NCI-H510A treated with DMSO at 0.1 percent for 48 hours (cell line): ENCODE results near the gene TPCN2.
A peak's percentile ranks its signal among the peaks of the same experiment; 100 is the strongest.

Experiments used
- DNase-seq: peaks from one replicate; lab custom pipeline; 2025; lab: John Stamatoyannopoulos, UW

Gene TPCN2

GRCh38 chr11:69010964-69011623, 37.6 kb upstream of the TPCN2 start:
- peak; percentile 37 for DNase-seq

GRCh38 chr11:69011624-69012091, 37.1 kb upstream of the TPCN2 start:
- DNase-seq = no peak

- no peak for DNase-seq
Measured at GRCh38 chr11:69012092-69013008, 36.4 kb upstream of the TPCN2 start.

- no peak for DNase-seq
Measured at GRCh38 chr11:69013009-69013951, 35.5 kb upstream of the TPCN2 start, which contains the start of gene MRGPRF. MRGPRF (minus strand) TSS chr11:69013246; CDS start chr11:69009901, 3,345 bp downstream.

- peak; percentile 34 for DNase-seq
Measured at GRCh38 chr11:69014084-69014851, 34.5 kb upstream of the TPCN2 start.

- DNase-seq = no peak
Measured at GRCh38 chr11:69014898-69015549, 33.7 kb upstream of the TPCN2 start.

GRCh38 chr11:69017951-69018350, 30.8 kb upstream of the TPCN2 start:
- DNase-seq = no peak

GRCh38 chr11:69018924-69019323, 29.8 kb upstream of the TPCN2 start:
- no peak for DNase-seq

- no peak for DNase-seq
Measured at GRCh38 chr11:69022260-69022659, 26.5 kb upstream of the TPCN2 start.

GRCh38 chr11:69024509-69024908, 24.2 kb upstream of the TPCN2 start:
- no peak for DNase-seq

GRCh38 chr11:69027704-69028372, 20.9 kb upstream of the TPCN2 start:
- peak; percentile 10 for DNase-seq

GRCh38 chr11:69030301-69030700, 18.4 kb upstream of the TPCN2 start:
- no peak for DNase-seq

- DNase-seq = no peak
Measured at GRCh38 chr11:69032833-69033232, 15.9 kb upstream of the TPCN2 start.

- DNase-seq = no peak
Measured at GRCh38 chr11:69033431-69033830, 15.3 kb upstream of the TPCN2 start.

- DNase-seq = no peak
Measured at GRCh38 chr11:69034123-69034867, 14.4 kb upstream of the TPCN2 start.

GRCh38 chr11:69035150-69035945, 13.4 kb upstream of the TPCN2 start:
- no peak for DNase-seq

GRCh38 chr11:69035946-69036340, 12.8 kb upstream of the TPCN2 start:
- no peak for DNase-seq

- no peak for DNase-seq
Measured at GRCh38 chr11:69037074-69037473, 11.7 kb upstream of the TPCN2 start.
